ENCODE data around the gene ZNF71. TPM values are rescaled to one million over a fixed set of nuclear protein-coding genes. Genes with fewer than 3 reads are reported as not detected.

The ZNF71 gene
- total RNA-seq, 1 donor from 2014 or later, result 4.9 TPM

DNA sequence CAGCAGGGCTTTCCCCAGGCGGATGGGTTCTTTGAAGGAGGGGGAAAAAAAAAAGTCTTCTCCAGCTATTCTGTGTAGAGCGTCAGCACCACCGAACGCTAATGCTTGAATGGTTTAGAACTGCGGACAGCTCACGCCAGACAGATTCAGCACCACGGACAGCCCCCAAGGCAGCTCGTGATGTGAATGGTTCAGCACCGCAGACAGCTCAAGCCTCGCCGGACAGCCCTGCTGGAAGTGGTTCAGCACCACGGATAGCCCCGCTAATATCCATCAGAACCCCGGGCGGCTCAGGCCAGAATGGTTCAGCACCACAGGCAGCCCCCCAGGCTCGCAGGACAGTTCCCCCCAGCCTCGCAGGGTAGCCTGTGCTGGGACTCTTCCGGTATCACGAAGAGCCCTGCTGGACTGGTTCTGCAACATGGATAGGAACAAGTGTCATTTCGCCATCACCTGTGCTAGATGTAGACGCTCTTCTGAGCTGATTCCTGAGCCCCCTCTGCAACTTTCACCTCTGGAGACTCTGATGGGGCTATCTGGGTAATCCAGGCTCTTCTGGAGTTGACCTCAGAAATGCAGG is 43.0 kb downstream of the ZNF71 start:
- DNase-seq (ENCODE audit: low spot score), result peak; percentile 30
- Mint-ChIP-seq H3K4me1 (ENCODE audit: low read depth) (no peaks in the 10 kb centered on the region), H3K36me3 (ENCODE audit: low read depth) (no peaks in the 10 kb centered on the region), H3K9me3 (peaks cover 66% of the 10 kb centered on the region), H3K27ac (no peak overlapping the region), H3K27me3 (ENCODE audit: low read depth) (no peaks in the 10 kb centered on the region), H3K4me3 (ENCODE audit: low read depth) (no peak overlapping the region)
- intact Hi-C loops (cut with micrococcal nuclease), result no loop called here

- H3K27ac Mint-ChIP-seq, result no peak overlapping the region
- DNase-seq (ENCODE audit: low spot score), result no peak
- H3K36me3 Mint-ChIP-seq (ENCODE audit: low read depth), result peaks cover 3% of the 10 kb centered on the region
- H3K4me3 Mint-ChIP-seq (ENCODE audit: low read depth), result no peak overlapping the region
- intact Hi-C loops (cut with micrococcal nuclease), result no loop called here
- peaks cover 61% of the 10 kb centered on the region for H3K9me3 Mint-ChIP-seq
- H3K27me3 Mint-ChIP-seq (ENCODE audit: low read depth), result no peaks in the 10 kb centered on the region
- no peaks in the 10 kb centered on the region for H3K4me1 Mint-ChIP-seq (ENCODE audit: low read depth)
These were observed 44.1 kb downstream of the ZNF71 start for GRCh38 chr19:56639217-56639616.

DNA sequence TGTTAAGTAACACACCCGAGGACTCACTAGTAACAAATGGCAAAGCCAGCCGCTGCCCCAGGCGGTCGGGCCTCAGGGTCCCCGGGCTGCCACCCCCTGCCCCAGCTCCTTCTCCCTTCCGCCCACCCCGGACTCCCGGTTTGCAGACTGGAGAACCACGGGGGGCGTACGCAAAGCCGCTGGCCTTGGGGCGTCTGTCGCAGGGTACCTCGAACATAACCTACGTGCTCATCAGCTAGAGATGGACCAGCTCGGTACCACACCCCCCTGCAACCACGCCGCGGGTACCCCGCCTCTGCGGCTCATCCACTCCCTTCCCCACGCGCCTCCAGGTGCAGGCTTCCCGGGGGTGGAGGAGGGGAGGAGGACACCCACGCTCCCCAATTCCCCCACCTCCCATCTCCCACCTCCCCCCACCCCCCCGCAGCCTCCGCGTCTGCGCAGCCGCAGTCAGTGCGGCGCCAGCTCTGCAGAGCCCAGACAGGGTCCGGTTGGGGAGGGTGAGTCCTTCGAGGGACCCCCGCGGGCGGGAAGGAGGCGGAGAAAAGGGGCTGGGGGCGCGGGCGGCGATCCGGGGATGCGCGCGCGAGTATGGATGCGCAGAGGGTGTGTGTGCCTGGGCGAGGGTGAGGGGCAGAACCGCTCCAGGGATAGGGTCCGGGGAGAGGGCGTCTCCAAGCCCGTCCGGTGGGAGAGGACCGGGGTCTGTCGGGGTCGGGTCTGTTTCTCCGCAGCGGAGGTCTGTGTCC is 47.8 kb downstream of the ZNF71 start, which contains the start of gene SMIM17:
Gene SMIM17 (plus strand): TSS at position 449 of the 749 bp plus-strand sequence. CDS start 2,509 bp downstream, outside the sequence.
- intact Hi-C loops (cut with micrococcal nuclease), result no loop called here
- Mint-ChIP-seq H3K9me3 (peaks cover 65% of the 10 kb centered on the region), H3K4me1 (ENCODE audit: low read depth) (no peaks in the 10 kb centered on the region), H3K27ac (no peak within 1 kb of the TSS), H3K4me3 (ENCODE audit: low read depth) (no peak within 1 kb of the TSS), H3K27me3 (ENCODE audit: low read depth) (no peaks in the 10 kb centered on the region), H3K36me3 (ENCODE audit: low read depth) (peaks cover 3% of the 10 kb centered on the region)
- no peak for DNase-seq (ENCODE audit: low spot score)

DNA sequence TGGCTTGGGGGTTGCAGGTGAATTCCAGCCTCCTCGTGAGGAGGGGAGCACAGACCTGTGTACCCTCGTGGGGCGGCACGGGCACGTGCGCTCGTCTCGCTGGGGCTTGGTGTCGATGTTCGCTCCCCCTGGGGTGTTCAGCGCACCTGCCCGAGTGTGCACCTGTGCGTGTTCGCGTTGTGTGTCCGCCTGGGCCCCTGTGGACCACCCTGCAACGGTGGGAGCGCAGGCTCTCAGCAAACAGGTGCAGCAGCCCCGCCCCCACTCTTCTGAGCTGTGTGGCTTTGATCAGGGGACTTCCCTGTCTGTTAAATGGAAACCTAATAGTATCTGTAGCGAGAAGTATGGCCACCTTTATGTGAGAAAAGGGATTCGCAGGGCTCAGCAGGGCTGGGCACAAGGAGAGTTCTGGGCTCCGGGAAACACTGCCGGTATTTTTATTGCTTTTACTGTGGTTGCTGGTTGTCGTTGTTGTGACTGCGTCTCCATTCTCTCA is 48.4 kb downstream of the ZNF71 start:
- H3K27me3 Mint-ChIP-seq (ENCODE audit: low read depth), result no peaks in the 10 kb centered on the region
- DNase-seq (ENCODE audit: low spot score), result no peak
- no peak overlapping the region for H3K27ac Mint-ChIP-seq
- H3K4me1 Mint-ChIP-seq (ENCODE audit: low read depth), result no peaks in the 10 kb centered on the region
- H3K9me3 Mint-ChIP-seq, result peaks cover 68% of the 10 kb centered on the region
- H3K36me3 Mint-ChIP-seq (ENCODE audit: low read depth), result peaks cover 3% of the 10 kb centered on the region
- intact Hi-C loops (cut with micrococcal nuclease), result no loop called here
- no peak overlapping the region for H3K4me3 Mint-ChIP-seq (ENCODE audit: low read depth)

DNA sequence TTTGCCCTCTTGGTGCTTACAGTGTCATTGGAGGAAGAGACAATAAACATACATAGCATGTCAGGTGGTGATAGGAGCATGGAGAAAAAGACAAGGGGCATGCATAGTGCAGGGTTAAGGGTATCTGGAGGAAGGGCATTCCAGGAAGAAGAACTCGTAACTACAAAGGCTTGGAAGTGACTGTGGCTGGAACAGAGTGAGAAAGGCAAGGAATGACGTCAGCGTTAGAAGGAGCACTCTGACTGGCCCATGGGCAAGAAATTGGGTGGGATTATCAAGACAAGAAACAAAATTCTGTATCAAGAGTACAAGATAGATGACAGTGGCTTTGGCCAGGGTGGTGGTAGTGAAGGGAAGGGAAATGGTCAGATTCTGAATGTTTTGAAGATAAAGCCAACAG is 59.0 kb downstream of the ZNF71 start:
- Mint-ChIP-seq H3K36me3 (ENCODE audit: low read depth) (no peaks in the 10 kb centered on the region), H3K27ac (no peak overlapping the region), H3K4me3 (ENCODE audit: low read depth) (no peak overlapping the region), H3K4me1 (ENCODE audit: low read depth) (no peaks in the 10 kb centered on the region), H3K27me3 (ENCODE audit: low read depth) (no peaks in the 10 kb centered on the region), H3K9me3 (peaks cover 75% of the 10 kb centered on the region)
- intact Hi-C loops (cut with micrococcal nuclease), result no loop called here
- DNase-seq (ENCODE audit: low spot score), result no peak

DNA sequence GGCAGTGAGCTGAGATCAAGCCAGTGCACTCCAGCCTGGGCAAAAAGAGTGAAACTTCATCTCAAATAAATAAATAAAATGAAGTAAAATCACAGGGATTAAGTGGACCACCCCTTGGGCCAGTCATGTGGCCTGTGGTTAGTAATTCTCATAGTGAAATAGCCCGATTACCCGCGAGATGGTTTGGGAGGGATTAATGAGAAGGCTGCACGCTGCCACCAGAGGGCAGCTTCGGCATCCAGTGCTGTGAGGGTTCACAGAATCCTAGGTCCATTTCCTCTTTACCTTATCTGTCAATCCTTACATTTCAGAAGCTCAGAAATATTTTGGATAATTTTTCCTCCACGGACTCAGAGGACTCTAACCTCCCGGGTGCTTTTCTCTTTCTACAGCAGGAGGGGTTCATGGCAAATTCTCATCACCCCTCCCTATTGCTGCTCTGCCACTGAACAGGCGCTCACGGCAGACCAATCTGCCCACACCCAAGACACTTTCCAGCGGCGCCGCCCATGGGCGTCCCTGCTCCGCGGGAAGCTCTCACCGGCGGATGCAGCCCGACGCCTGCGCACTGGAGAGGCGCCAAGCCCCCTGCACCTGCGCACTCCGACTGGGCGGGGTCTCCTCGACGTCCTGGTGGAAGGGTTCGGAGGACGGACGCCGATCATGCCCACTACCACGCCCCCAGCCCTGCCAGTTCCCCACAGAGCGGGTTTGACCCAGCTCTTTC is 65.4 kb downstream of the ZNF71 start:
- peaks cover 53% of the 10 kb centered on the region for H3K9me3 Mint-ChIP-seq
- H3K4me1 Mint-ChIP-seq (ENCODE audit: low read depth), result no peaks in the 10 kb centered on the region
- H3K27ac Mint-ChIP-seq, result no peak overlapping the region
- intact Hi-C loops (cut with micrococcal nuclease), result no loop called here
- no peaks in the 10 kb centered on the region for H3K27me3 Mint-ChIP-seq (ENCODE audit: low read depth)
- no peak overlapping the region for H3K4me3 Mint-ChIP-seq (ENCODE audit: low read depth)
- no peak for DNase-seq (ENCODE audit: low spot score)
- H3K36me3 Mint-ChIP-seq (ENCODE audit: low read depth), result no peaks in the 10 kb centered on the region

DNA sequence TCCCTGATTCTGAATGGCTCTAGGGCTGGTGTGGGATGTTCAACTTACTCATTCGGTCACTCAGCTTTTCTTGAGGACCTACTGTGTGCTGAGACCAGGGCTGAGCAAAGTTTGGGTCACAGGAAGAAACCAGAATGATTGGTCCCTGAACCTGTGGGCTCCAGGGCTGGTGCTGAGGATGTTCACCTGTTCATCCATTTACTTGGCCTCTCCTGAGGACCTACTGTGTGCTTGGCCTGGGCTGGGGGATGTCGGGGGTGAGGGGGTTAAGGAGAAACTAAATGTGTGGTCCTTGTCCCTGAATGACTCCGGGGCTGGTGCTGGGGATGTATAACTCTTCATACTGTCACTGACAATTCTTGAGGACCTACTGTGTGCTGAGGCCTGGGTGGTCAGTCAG is 66.1 kb downstream of the ZNF71 start:
- Mint-ChIP-seq H3K4me3 (ENCODE audit: low read depth) (no peak overlapping the region), H3K36me3 (ENCODE audit: low read depth) (no peaks in the 10 kb centered on the region), H3K9me3 (peaks cover 55% of the 10 kb centered on the region)

GRCh38 chr19:56663931-56664500 is 68.9 kb downstream of the ZNF71 start:
- DNase-seq (ENCODE audit: low spot score), result no peak
- H3K4me3 Mint-ChIP-seq (ENCODE audit: low read depth), result no peak overlapping the region
- no peaks in the 10 kb centered on the region for H3K27me3 Mint-ChIP-seq (ENCODE audit: low read depth)
- intact Hi-C loops (cut with micrococcal nuclease), result no loop called here
- peaks cover 54% of the 10 kb centered on the region for H3K9me3 Mint-ChIP-seq
- H3K4me1 Mint-ChIP-seq (ENCODE audit: low read depth), result no peaks in the 10 kb centered on the region
- H3K27ac Mint-ChIP-seq, result no peak overlapping the region
- H3K36me3 Mint-ChIP-seq (ENCODE audit: low read depth), result no peaks in the 10 kb centered on the region

More for the DNA sequence above, 66.1 kb downstream of the ZNF71 start:
- Mint-ChIP-seq H3K4me1 (ENCODE audit: low read depth) (no peaks in the 10 kb centered on the region), H3K27ac (no peak overlapping the region), H3K27me3 (ENCODE audit: low read depth) (no peaks in the 10 kb centered on the region)
- intact Hi-C loops (cut with micrococcal nuclease), result no loop called here
- DNase-seq (ENCODE audit: low spot score), result no peak

DNA sequence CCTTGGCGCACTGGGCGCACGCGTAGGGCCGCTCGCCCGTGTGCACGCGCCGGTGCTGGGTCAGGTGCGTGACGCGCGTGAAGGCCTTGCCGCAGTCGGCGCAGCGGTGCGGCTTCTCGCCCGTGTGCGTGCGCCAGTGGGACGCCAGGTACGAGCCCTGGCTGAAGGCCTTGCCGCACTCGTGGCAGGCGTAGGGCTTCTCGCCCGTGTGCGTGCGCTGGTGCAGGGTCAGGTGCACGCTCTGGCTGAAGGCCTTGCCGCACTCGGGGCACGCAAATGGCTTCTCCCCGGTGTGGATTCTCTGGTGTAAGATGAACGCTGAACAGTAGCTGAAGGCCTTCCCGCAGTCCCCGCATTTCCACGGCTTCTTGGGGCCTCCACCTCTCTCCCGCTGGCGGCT is 69.4 kb downstream of the ZNF71 start:
- peaks cover 51% of the 10 kb centered on the region for H3K9me3 Mint-ChIP-seq

GRCh38 chr19:56667311-56667870 is 72.3 kb downstream of the ZNF71 start:
- intact Hi-C loops (cut with micrococcal nuclease), result no loop called here
- Mint-ChIP-seq H3K9me3 (peaks cover 46% of the 10 kb centered on the region), H3K4me1 (ENCODE audit: low read depth) (no peaks in the 10 kb centered on the region), H3K27me3 (ENCODE audit: low read depth) (no peaks in the 10 kb centered on the region), H3K36me3 (ENCODE audit: low read depth) (peaks cover 3% of the 10 kb centered on the region), H3K4me3 (ENCODE audit: low read depth) (no peak overlapping the region), H3K27ac (no peak overlapping the region)
- no peak for DNase-seq (ENCODE audit: low spot score)

More for the DNA sequence above, 69.4 kb downstream of the ZNF71 start:
- no peak overlapping the region for H3K27ac Mint-ChIP-seq
- H3K4me3 Mint-ChIP-seq (ENCODE audit: low read depth), result no peak overlapping the region
- no peaks in the 10 kb centered on the region for H3K36me3 Mint-ChIP-seq (ENCODE audit: low read depth)
- H3K4me1 Mint-ChIP-seq (ENCODE audit: low read depth), result no peaks in the 10 kb centered on the region
- no peak for DNase-seq (ENCODE audit: low spot score)
- no peaks in the 10 kb centered on the region for H3K27me3 Mint-ChIP-seq (ENCODE audit: low read depth)
- intact Hi-C loops (cut with micrococcal nuclease), result no loop called here

DNA sequence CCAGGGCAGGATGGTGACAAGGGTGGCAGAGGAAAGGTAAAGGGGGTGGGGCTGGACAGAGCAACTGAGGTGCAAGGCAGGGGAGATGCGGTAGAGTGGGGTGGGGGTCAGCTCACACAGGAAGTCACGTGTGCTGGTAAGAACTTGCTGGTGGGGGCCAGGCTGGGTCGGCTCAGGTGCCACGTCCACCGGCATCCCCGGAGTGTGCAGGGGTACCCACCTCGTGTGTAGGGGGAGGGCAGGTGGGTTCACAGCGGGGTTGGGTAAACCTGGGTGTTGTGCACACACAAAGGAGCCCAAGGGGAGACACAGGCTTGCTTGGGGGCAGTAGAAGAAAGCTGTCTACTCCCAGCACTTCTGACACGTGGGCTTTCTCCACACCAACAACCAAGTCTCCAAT is 73.6 kb downstream of the ZNF71 start:
- Mint-ChIP-seq H3K27ac (no peak overlapping the region), H3K36me3 (ENCODE audit: low read depth) (peaks cover 3% of the 10 kb centered on the region), H3K27me3 (ENCODE audit: low read depth) (no peaks in the 10 kb centered on the region), H3K4me1 (ENCODE audit: low read depth) (no peaks in the 10 kb centered on the region), H3K4me3 (ENCODE audit: low read depth) (no peak overlapping the region), H3K9me3 (peaks cover 38% of the 10 kb centered on the region)
- intact Hi-C loops (cut with micrococcal nuclease), result no loop called here
- DNase-seq (ENCODE audit: low spot score), result no peak

DNA sequence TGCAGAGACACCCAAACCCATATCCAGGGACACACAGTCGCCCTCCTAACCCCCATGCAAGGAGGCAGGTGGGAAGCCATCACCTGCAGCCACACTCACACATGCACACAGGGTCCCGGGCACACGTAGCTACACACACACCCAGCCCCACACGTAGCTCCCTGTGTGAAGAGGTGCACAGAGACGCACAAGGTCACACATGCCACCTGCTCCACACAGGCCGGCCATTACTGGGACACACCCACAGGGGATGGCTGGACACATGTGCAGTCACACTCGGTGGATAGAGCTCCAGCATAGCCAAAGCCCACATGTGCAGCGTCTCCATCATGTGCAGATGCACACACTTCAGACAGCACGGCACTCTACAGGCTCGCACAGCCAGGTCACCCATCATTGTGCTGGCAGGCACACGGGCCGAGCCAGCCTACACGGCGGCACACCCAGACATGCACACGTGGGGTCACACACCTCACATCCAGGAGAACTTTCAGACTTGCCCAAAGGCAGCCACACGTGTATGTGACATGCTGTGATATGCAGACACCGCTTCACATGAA is 75.4 kb downstream of the ZNF71 start:
- intact Hi-C loops (cut with micrococcal nuclease), result no loop called here
- H3K9me3 Mint-ChIP-seq, result peaks cover 51% of the 10 kb centered on the region
- DNase-seq (ENCODE audit: low spot score), result no peak
- H3K27me3 Mint-ChIP-seq (ENCODE audit: low read depth), result no peaks in the 10 kb centered on the region
- no peaks in the 10 kb centered on the region for H3K4me1 Mint-ChIP-seq (ENCODE audit: low read depth)
- H3K36me3 Mint-ChIP-seq (ENCODE audit: low read depth), result peaks cover 3% of the 10 kb centered on the region
- peak overlapping the region; percentile 55 for H3K4me3 Mint-ChIP-seq (ENCODE audit: low read depth)
- H3K27ac Mint-ChIP-seq, result no peak overlapping the region

All from activated T-helper 2 cell treated with anti-CD3 and anti-CD28 coated beads, Interferon-gamma antibody, Interleukin-2, Interleukin-4, amounts not matched to agents 10 μg/mL and 5 μg/mL and 100 μg/mL, durations not matched to agents 14 hours and 24 hours and 36 hours (primary cell).